Stimulated activated CD4-positive, alpha-beta T cell treated with anti-CD3 and anti-CD28 coated beads, Interleukin-1b, Interleukin-23, amount 100 ng/mL, for 48 hours (primary cell): ENCODE measurements around the gene PDE4D.

Source experiments
- DNase-seq: peaks from one replicate; pipeline ENCODE4 v3.0.0-alpha.2; 2020

PDE4D gene

DNA sequence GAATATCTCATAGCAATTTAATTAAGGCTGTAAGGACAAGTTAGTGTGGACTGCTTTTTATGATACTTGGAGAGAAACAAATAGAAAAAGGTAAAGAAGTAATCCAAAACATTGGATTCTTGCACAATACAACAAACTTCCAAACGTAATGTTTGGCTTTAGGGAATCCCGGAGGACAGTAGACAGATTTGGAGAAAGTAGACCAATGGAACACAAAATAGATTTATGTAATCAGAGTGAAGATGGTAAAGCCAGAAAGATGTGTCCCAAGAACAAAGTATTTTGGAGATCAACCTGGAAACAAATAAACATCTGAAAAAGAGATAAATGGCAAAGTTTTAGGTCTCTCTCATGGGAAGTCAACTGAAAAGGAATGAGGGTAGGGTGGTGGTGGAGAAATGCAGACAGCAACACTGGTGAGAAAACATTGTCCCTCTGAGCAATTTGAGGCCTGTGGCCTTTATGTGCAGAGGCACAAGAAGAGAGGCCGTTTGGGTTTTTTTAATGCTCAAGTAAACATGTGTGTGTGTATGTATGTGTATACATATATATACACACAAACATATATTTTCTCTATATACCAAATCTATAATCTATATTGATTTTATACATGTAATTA, 620.6 kb downstream of the PDE4D start:
- DNase-seq, result no peak

DNA sequence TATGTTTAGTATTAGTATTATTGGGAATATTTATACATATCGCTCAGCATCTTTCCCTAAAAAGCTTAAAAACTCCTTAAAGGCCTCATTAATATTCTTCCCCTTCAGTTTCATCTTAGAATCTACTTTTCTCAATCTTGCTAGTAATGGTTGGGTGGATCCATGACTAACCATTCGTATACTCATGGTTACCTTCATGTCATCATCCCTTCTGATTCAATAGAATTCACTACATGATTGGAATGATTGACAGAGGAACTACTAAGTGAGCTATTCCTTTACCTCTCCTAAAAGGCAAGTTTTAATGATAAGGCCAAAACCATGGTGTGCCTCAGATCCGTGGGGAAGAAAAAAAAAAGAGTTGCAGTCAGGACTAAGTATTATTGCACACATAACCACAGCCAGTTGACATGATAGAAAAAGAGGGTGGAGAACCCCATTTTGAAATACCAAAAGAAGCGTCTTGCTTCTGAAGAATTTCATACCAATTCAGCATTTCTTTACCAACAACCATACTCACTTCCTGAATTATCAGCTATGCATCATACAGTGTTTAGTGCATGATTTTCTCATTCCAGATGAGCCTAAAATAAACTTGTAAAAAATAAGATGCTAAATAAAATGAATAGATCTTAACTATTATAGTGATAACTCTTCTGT, 624.6 kb downstream of the PDE4D start:
- no peak for DNase-seq

DNA sequence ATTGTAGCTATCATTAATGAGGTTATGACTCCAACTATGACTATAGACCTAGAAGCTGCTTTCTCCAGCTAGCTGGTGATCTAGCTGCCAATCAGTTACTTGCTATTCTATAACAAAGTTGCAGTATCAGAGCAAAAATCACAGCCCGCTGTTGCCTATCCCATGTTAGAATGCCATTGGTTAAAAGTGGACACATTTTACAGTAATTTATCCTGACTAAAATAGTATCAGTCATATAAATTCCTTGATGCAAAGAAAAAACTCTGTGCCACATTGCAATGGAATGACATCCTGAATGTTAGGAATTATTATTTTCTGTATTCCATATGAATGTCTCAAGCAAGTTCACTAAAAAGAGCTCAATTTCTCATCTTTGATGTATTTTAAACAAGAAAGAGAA, 626.5 kb downstream of the PDE4D start:
- no peak for DNase-seq

DNA sequence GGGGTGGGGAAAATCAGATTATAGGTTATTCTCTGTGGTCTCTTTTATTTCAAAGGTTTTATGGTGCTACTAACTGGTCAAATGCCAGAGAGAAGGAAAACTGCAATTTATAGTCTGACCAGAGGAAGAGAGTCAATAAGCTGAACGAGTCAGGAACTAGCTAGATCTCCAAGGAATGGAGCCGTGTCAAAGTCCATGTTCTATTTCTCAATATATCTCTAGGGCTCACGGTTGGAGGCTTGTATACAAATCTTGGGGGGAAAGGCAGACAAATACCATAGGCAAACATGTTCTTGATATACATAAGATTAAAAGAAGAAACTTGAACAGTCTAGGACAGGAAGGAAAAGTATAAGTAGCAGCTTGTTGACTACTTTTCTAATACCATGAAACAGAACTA, 627.1 kb downstream of the PDE4D start:
- DNase-seq, result no peak

DNA sequence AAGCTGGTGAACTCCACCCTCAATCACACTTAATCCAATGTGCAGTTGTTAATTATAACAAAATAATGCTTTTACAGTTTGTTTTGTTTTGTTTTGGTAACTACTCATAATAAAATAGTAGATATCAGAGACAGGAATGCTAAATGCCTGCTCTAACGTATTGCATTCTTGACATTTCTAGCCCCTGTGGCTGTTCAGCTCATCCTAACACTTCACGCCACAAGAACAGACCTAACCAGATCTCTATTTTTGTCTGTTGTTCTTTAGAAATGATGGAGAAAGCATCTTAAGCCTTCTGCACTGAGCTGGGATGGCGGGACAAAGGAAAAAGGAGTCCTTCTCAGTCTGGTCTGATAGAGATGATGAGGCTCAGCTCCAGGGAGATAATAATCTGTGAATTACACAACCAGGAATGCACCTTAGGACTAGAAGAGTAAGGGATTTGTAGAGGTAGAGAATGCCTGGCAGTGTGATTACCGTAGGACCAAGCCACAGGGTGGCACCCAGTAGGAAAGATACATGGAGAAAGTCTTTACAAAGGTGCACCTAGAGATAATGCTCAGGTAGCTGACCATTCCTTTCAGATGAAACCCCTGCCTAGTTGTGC, 628.8 kb downstream of the PDE4D start:
- DNase-seq, result no peak

DNA sequence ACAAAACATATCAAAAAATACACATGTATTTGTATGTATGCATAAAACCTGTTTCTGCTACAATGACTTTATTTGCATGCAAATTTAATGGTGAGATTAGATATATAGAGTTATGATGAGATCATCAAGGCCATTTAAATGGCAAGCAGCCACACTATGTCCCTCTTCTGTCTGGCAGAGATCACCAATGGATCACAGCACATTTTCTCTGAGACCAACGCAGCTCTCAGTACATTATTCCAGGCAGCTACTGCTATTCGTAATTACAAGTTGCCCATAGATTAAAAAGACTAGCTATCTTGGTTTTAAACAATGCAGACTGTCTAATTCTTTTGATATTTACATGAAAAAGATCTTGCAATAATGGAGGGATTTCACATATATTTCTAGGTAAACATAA, 629.5 kb downstream of the PDE4D start:
- no peak for DNase-seq

DNA sequence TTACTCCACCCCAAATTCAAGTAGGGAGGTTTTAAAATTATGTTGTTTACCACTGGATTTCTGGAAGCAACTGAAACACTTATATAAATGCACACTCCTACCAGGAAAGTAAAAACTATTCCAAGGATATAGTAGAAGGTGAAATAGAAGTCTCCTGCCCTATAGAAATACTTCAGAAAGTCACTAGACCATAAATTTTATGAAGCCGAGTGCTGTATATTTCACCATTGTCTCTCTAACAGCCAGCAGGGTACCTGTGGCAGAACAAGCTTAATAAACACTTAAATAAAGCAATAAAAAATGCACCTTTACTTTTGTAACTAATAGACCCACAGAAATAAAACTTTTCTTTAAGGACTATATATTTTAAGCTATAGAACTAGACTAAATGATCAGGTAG, 631.6 kb downstream of the PDE4D start:
- DNase-seq, result no peak

DNA sequence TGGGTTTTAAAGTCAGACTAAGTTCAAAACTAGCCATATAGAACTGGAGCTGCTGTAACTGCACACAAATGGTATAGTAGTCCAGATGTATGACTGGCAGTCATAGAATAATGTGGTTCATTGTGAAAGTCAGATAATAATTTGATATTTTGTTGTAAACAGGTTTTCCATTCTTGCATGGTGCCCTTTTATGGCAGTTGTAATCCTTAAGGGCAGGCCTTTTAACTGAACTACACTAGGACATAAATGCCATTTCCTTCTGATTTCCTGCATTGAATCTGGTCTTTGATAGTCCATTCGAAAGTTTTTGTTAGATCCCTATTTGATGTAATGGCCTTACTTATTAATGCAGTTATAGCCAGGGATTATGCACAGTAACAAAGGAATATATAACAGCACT, 632.6 kb downstream of the PDE4D start:
- DNase-seq, result no peak

DNA sequence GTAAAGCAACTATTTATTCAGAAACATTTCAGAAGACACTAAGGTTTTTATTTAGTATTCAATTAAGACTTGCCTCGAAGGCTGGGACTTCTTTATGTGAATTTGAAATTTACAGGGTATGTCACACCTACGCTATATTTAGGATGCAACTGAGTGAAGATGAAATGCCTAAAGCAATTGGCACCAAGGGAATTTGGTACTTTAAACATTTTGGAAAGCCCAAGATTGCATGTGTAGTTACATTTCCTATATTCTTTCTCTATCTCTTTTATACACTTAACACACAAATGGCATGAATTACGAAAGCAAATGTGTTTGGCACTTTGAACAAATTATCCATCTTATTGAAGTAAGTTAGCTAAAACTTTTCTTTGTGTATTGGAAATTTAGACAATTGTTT, 633.3 kb downstream of the PDE4D start:
- no peak for DNase-seq

DNA sequence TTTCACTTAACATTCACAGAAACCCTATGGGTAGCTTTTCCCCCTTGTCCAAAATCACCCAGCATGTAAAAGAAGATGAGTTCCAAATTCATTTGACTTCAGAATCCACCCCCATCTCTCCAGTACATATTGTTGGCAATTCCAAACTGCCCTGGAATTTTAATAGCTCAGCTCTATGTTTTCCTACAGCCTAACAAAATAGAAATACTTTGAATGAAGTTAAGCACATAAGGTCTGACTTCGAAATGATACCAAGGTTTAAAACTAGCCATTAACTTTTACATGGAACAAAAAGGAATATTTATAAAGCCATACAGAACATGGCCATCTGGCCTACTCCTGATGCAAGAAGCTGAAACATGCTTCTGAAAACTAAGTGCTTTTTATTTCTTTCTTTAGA, 634.3 kb downstream of the PDE4D start:
- DNase-seq, result no peak

DNA sequence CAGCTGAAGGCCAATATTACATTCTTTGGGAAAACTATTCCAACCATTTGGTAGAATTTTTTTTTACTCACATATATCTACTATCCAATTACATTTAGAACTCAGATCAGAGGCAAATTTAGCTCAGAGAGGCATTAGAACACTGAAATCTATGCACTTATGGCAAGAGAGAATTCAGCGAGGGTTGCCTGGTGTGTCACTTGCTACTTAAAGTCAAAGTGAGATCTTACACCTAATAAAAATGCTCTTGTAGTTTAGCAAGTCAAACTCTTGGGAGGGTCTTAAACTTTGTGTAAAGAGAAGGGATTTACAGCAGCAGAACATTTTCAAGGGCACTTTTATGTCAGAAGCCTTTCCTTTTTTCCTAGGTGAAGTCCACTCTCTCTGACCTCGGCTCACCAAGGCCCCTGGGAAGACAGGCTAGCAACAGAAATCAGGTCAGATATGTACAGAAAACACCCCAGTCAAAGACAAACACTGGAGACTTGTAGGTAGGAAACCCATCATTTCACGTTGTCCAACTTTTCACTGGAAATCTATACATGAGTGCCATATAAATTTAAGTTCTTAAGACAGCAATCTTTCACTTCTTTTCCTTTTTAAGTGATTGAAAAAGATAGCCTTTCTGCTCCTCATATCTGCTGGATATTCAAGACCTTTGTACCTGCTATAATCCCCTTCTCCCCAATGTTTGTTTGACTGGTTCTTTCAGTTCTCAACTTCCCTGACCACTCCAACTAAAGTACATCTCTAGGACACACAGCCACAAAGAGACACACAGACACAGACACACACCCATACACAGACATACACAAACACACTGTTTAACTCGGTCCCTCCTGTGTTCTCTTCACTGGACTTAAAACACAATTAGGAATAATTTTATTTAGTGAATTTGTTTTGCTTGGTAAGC, 635.8 kb downstream of the PDE4D start:
- DNase-seq, result no peak

DNA sequence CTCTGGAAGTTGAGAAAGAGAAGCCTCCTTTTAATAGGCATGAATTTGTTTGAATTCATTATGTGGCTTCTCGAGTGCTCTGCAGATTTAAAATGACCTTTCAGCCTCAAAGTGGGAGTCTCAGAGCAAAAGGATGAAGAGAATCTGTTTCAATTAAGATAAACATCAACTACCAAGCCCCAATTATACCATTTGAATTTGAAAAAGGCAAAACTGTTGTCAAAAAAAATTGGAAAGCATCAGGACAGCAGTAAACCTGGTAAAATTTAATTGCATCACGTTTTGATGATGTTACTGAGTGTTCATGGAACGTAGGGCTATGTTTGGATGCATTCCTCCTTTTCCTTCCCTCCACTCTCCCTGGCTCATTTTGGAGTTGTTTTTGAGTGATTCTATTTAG, 637.2 kb downstream of the PDE4D start:
- DNase-seq, result no peak

DNA sequence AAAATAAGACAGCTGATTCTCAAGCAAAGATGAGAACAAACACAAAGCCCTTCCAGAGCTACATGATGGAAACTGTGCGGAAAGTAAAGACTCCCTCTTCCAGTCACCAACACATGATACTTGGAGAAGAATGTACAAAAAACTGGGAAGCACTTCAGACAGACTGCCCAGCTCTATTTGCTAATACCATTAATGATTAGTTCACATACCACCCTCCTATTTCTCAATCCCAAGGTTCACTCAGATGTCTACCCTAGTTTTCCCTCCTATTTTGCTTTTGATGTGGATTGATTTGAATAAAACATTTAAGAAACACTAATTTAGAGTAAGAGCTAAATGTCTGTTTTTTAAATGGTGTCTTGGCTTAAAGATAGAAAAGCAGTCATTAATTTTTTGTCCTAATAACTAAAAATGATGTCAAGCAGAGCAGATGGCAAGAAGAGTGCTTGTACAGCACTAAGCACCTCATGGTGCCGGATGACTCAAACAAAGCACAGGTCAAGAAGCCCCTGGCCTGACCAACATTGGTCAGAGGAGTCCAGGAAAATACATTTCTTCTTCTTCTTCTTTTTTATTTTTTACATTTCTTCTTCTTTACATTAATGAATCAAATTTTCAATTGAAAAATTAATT, 639.4 kb downstream of the PDE4D start:
- DNase-seq, result no peak

DNA sequence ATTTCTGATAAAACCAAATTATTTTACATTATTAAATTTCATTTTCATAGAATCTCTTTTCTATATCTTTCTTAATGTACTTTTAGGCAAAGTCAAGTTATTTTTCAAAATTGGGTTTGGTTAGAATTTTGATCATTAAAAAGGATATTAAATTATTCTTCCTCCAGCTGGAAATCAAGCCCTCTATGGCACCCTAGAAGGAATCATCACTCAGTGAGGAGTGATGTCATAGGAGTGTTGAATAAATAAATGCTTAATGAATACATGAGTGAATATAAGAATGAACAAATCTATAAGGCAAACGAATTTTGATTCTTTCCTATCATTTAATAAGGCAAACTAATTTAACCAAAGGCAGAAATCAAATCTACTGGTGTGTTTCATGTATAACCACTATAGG, 639.9 kb downstream of the PDE4D start:
- DNase-seq, result no peak

DNA sequence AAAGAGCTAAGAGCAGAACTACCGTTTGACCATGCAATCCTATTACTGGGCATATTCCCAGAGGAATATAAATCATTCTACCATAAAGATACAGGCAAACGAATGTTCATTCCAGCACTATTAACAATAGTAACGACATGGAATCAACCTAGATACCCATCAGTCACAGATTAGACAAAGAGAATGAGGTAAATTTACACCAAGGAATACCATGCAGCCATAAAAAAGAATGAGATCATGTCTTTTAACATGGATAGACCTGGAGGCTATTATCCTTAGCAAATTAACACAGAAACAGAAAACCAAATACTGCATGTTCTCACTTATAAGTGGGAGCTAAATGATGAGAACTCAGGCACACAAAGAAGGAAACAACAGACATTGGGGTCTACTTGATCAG, 641.9 kb downstream of the PDE4D start:
- DNase-seq, result no peak

DNA sequence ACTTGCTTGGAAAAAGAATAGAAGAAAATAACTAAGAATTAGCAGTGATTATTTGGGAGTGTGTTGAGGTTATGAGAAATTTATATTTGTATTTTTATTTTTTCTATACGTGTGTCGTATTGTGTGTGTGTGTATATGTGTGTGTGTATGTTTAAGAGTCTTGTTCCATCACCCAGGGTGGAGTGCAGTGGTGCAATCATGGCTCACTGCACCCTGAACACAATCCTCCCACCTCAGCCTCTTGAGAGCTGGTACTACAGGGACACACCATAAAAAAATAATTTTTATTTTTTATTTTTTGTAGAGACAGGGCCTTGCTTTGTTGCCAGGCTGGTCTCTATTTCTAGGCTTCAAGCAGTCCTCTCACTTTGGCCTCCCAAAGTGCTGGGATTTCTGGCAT, 643.8 kb downstream of the PDE4D start:
- DNase-seq, result no peak

DNA sequence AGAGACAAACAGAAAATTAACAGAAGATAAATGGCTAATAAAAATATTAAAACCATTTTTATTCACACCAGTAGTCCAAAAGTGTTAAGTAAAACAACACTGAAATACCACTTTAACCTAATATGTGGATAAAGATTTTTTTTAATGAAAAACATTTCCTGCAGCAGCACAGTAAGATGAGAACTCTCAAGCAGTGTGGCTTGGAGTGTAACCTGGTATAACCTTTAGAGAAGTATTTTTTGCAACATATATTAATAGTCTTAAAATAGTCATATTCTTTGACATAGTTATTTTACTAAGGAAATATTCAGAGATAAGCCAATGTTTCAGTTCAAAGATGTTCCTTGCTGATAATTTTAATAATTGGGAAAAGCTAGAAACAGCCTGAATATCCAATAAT, 644.4 kb downstream of the PDE4D start:
- DNase-seq, result no peak

DNA sequence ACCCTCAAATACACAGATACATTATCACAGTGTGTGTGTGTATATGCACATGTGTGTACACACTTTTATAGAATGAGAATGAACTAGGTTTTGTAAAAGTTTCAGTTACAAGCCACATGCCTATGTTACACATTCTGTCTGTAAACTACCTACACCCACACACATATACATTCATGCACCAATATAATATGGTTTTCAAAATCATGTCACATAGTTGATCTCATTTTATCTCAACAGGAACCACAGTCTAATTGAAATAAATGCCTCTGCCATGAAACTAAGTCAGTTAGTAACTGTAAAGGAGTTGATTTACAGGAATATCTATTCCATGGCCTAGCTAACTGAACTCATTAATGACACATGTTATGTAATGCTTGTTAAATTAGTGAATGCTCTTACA, 646.6 kb downstream of the PDE4D start:
- DNase-seq, result no peak

DNA sequence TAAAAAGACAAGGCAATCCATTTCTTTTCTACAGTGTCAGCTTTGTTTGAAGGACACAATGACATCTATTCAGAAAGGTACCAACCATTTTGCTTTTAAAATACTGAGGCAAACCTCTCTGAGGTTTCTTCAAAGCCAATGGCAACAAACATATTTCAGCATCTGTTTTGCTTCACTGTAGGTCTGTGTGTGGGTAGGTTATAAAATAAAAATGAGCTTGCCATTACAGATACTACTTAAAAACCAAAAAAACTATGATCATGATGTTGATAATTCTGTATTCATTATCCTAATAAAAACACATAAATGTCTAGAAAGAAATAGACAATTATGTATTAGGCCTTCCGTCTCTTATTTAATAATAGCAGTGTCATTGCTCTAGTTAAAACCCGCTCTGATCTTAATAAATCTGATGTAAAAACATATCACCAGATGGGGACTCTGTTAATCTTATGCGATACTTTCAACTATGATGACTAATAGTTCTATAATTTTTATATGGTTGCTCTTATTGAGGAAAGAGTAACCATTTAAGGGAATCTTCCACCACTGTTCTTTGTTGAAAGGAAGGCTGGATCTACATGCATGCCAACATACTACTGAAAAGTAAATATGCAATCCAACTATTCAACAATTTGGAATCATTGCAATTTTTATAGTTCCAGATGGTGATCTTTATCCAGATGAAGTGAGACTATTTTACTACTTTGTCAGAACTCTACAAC, 647.2 kb downstream of the PDE4D start:
- no peak for DNase-seq

DNA sequence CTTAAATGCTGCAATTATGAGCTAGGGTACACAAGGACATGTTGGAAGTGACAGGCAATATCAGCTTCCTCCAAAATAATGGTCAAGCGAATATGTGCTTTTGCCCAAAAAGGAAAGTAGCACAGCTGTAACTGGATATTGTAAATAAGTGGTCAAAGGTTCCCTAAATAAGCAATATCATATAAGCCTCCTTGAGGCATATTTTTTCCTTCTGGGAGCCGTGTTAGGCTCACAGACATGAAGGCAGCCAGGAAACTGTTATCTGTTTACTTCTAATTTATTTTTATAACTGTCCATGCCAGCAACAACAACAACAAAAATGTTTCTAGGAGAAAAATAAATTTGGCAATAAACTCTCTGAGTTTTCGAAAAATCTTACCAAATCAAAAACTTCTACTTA, 648.3 kb downstream of the PDE4D start:
- no peak for DNase-seq

DNA sequence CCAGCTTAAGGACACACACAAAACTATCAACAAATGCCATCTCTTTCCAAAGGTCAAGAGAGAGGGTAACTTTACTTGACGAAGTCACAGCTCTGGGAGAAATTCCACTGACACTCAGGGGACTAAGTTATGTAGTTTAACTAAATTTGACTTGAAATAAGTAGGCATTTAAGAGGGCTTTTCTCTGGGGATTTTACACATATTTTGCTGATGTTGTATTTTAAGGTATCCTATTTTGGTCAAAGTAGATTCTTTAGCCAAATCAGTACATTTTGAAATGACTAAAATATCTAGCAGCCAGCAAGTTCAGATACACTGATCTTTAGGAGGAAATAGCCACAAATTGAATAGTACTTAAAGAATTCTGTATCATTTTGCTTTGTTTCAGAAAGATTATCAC, 652.0 kb downstream of the PDE4D start:
- DNase-seq, result no peak

DNA sequence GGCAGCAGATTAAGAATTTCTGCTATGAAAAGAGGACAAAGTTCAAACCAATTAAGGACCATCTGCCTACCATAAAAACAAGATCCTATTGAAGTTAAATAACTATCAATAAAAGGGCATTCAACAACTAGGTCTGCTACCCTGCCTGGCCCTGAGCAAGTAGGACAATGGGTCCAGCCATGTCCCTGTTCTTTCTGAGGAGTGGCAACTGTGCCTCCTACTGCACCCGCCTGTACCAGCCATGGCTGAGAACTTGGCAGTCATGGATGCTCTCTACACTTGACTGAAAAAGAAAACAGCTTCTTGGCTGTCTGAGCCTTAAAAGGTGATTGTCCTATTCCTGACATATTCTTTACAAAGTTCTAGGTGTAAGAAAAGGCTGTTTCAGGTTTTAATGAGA, 652.4 kb downstream of the PDE4D start:
- DNase-seq, result no peak
